ENCODE results near the gene ZNF555.

The ZNF555 gene

DNA sequence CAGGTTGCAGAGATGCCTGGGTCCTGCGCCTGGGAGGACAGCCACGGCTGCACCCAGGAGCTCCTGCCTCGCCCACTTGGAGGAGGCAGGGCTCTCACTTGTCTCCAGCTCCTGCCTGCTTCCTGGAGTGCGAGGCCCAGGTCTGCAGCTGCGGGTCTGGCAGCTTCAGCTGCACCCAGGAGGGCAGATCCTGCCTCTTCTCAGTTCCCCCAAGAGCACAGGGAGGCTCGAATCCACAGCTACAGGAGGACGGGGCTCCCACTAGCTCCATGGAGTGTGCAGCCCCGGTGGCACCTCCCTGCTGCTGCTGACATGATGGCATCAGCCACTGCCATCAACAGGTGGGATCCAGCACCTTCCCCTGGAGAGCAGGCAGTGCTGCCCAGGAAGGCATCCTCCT lies 17.1 kb upstream of the ZNF555 start:
- DNase-seq (ENCODE audit: low read depth in 2 of 2): no peak

GRCh38 chr19:2827022-2827421 lies 14.3 kb upstream of the ZNF555 start:
- DNase-seq (ENCODE audit: low read depth in 2 of 2): no peak

- DNase-seq (ENCODE audit: low read depth in 2 of 2): no peak
These were observed 13.3 kb upstream of the ZNF555 start for GRCh38 chr19:2827840-2828489.

GRCh38 chr19:2834294-2834871 lies 6.9 kb upstream of the ZNF555 start:
- DNase-seq (ENCODE audit: low read depth in 2 of 2): no peak

DNA sequence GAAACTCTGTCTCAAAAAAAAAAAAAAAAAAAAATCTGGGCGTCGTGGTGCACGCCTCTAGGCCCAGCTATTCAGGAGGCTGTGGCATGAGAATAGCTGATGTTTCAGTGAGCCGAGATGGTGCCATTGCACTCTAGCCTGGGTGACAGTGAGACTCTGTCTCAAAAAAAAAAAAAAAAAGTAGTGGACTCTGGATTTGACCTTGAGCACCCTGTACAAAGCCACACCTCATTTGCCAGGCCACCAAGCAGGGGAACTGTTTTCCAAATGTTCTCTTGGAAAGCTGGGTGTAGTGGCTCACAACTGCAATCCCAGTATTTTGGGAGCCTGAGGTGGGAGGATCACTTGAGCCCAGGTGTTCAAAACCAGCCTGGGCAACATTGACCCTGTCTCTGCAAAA lies 3.8 kb upstream of the ZNF555 start:
- DNase-seq (ENCODE audit: low read depth in 2 of 2): no peak

- DNase-seq (ENCODE audit: low read depth in 2 of 2): no peak
These were observed 740 bp downstream of the ZNF555 start for GRCh38 chr19:2841855-2842574.

GRCh38 chr19:2845107-2845506 lies 3.8 kb downstream of the ZNF555 start:
- no peak for DNase-seq (ENCODE audit: low read depth in 2 of 2)

DNA sequence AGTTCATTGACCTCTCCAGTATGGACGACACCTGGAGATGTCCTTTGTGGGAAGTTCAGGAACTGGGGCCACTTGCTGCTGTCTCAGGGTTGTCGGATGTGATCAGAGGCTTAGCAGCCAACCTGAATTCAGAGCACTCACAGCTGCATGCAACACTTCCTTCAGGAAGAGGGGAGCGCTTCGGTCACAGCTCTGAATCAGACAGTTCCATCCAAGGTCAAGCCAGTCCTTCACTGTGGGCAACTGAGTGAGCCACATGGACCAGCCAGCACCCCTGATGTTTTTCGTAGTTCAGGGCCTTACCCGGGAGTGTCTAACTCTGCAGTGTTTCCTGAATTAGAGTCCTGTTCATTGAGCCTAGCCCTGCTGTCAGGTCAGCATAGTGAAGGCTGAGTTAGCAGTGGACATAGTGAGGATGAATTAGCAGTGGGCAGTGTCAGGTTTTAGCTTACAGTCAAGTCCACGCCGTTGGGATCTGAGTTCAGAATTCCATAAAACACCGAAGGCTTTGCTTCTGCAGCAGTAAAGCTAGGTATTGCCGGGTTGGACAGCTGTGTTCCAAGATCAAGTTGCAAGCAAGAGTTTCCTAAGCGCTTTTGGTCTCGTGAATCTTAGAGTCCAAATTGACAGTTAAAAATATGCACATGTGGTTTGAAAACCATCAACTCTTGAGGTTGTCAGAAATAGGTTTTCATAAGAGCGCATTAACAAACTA lies 5.1 kb downstream of the ZNF555 start:
- DNase-seq (ENCODE audit: low read depth in 2 of 2): no peak

DNA sequence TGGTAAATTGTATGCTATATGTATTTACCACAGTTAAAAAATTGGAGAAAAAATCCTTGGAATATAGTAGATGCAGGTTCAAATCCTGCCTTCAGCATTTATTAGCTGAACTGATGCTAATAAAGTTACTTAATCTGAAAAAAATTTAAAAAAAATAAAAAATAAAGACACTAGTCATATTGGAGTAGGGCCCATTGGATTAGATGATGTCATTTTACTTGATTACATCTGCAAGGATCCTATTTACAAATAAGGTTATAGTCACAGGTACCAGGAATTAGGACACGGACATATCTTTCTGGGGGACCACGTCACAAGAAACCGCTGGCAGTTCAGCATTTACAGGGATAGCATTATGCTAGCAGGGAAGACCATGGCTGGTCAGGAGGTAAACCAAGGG lies 6.2 kb downstream of the ZNF555 start:
- DNase-seq (ENCODE audit: low read depth in 2 of 2): no peak

- no peak for DNase-seq (ENCODE audit: low read depth in 2 of 2)
These were observed 7.3 kb downstream of the ZNF555 start for GRCh38 chr19:2848616-2849015.

DNA sequence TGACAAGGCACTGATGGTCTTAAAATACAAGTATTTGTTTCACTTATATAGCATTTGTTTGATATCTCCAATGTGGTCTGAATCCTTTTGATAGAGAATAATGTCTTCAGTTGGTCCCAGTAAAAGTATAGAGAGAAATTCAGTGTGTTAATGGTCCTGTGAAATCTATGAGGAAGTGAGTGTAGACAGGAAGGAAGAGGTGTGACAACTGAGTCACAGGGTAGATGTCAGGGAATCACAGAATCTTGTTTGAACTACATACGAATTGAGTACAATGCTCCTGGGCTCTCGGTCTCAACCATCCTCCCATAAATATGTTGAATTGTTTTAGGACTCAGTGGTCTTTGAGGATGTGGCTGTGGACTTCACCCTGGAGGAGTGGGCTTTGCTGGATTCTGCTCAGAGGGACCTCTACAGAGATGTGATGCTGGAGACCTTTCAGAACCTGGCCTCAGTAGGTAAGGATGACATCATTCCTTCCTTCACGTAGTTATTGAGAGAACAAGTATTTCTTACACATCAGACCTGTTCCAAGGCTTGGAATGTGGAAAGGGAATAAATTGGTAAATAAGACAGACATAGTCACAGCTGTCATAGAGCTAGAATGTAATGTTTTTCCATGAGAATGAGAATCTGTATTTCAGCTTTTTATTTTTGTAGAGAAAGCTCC lies 9.1 kb downstream of the ZNF555 start:
- no peak for DNase-seq (ENCODE audit: low read depth in 2 of 2)

GRCh38 chr19:2852598-2852997 lies 11.3 kb downstream of the ZNF555 start:
- DNase-seq (ENCODE audit: low read depth in 2 of 2): no peak

DNA sequence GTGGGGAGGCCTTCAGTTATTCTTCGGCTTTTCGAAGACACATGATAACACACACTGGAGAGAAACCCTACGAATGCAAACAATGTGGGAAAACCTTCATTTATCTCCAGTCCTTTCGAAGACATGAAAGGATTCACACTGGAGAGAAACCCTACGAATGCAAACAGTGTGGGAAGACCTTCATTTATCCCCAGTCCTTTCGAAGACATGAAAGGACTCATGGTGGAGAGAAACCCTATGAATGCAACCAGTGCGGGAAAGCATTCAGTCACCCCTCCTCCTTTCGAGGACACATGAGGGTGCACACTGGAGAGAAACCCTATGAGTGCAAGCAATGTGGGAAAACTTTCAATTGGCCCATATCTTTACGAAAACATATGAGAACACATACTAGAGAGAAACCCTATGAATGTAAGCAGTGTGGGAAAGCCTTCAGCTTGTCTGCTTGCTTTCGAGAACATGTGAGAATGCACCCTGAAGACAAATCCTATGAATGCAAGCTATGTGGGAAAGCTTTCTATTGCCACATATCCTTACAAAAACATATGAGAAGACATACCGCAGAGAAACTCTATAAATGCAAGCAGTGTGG lies 11.8 kb downstream of the ZNF555 start:
- DNase-seq (ENCODE audit: low read depth in 2 of 2): no peak

DNA sequence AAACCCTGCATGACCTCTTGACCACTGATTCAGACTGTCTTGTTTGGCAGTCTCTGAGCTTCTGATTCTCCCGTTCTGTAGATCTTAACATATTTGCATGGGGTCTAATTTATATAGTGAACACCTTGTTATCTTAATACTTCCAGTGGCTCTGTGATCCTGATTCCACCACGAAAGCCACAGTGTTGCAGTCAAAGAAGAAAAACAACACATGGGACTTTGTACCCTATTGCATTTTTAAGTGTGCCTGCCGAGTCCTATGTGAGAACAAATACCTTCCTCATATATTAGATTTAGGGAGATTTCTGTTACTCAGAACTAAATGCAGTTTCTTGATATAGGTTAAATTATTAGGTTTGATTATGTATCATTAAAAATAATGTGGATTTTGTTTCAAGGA lies 13.6 kb downstream of the ZNF555 start:
- no peak for DNase-seq (ENCODE audit: low read depth in 2 of 2)

DNA sequence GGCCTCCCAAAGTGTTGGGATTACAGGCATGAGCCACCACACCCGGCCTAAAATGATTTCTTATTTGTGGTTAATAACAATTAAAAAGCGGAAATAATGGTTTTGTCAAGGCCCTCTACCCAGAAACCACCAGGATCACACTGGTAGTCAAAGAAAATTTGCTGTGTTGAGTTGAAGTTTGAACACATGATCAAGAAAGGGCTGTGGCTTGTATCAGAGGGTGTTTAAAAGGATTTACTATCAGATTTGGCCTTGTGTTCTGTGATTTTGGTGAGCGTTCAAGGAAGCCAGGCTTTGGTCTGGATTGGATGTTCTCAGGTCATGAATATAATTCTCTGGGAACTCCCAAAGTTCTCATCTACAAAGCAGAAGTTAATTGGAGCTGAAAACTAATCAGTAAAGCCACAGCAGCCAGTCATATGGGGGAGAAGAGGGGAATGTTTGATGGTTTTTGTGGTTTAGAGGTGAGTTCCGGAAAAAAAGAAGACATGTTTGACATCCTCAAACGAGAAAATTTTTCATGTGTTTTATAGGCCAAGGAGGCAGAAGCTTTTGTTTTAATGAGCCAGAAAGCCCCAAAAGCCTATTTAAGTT lies 15.3 kb downstream of the ZNF555 start:
- no peak for DNase-seq (ENCODE audit: low read depth in 2 of 2)

- no peak for DNase-seq (ENCODE audit: low read depth in 2 of 2)
These were observed 17.6 kb downstream of the ZNF555 start for GRCh38 chr19:2858864-2859263.

DNA sequence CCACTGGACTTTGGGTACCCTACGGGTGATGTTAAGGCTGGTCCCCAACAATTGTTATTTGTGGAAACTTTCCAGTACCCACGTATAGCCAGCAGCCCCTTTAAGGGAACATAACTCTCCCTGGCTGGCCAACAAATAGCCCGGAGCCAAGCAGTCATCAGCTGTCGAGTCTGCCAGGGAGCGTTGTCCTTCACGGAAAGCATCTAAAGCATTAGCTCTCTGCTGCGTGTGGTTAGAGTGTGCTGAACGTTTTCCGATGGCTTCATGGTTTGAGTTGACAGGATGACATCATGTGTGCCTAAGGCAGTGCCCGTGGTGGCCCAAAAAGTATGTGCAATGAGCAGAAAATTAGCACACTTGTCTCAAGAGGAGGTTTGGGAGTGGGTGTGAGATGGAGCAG lies 22.5 kb downstream of the ZNF555 start:
- no peak for DNase-seq (ENCODE audit: low read depth in 2 of 2)

DNA sequence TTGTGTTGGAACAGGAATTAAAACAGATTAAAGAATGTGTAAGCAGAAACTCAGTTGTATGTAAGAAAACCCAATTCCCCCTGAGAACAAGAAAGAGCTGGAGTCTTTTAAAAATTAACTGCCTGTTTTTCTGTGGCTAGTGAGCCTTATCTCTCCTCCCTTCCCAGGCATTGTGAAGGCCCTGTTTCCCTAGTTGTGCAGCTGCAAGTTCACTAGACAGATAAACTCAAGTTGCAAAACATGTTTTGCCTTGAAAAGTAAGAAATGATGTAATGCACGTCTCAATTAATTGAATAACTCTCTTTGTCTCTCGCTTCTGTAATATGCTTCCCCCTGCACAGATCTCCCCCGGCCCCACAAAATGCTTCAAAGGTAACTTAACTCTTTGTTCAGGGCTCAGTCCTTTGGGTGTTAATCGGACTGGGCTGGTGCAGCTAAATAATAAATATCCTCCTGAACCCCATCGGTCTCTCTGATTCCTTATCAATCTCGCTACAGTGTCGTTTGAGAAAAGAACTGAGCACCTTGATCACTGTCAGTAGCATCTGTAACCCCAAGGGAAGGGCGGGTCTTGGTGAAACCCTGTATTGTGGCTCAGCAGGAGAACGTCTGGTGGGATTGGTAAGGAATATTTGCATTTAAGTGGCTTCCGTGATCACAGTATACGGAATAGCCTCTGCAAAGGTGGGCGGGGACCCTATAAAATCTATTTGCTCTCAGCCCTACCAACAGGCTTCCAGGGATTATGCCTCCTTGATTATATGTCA lies 24.2 kb downstream of the ZNF555 start:
- DNase-seq (ENCODE audit: low read depth in 2 of 2): no peak

DNA sequence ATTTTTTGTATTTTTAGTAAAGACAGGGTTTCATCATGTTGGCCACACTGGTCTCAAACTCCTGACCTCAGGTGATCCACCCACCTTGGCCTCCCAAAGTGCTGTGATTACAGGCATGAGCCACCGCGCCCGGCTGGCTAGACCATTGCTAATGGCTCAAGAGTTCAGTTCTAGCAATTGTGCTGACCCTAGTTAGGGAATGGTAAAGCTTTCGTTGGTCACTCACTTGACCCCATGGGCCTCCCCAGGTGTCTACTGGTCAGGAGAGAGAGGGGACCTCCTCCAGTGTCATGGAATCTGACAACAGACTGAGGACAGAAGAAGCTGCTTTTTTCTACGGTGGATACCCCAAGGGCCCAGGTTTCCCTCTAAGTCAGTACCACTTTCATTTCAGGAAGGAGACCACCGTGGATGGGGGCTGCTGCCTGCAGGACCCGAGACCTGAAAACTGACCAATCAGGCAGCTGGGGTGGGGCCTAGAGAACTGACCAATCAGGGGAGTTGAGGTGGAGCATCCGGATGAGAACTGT lies 25.3 kb downstream of the ZNF555 start:
- no peak for DNase-seq (ENCODE audit: low read depth in 2 of 2)

Measured in activated CD8-positive, alpha-beta memory T cell treated with anti-CD3 and anti-CD28 coated beads for 4 hours (primary cell).